H9 (cell line): ENCODE data around the gene RNF113B. TPM values are rescaled to one million over a fixed set of nuclear protein-coding genes. Genes with fewer than 3 reads are reported as not detected.
A peak's percentile ranks its signal among the peaks of the same experiment; 100 is the strongest.

Experiments
- DNase-seq: peaks from one replicate; pipeline ENCODE4 v3.0.0-alpha.2; 2017
- H2AFZ ChIP-seq: one replicate; pipeline ENCODE4 v1.6.1; 2013; ENCODE audit warnings: mild to moderate bottlenecking, low read length, control low read depth, moderate library complexity
- H2AK5ac ChIP-seq: 2 replicates; pipeline ENCODE4 v1.6.1; 2013; ENCODE audit warnings: low read length, control low read depth, mixed read lengths; ENCODE audit not compliant: insufficient read length
- H2BK120ac ChIP-seq: one replicate; pipeline ENCODE4 v1.6.1; 2013; ENCODE audit warnings: low read depth, mild to moderate bottlenecking, low read length, control low read depth, inconsistent platforms; ENCODE audit not compliant: poor library complexity, severe bottlenecking
- H2BK12ac ChIP-seq: 2 replicates; pipeline ENCODE4 v1.6.1; 2013; ENCODE audit warnings: low read length, control low read depth, mixed read lengths, low read depth; ENCODE audit not compliant: insufficient read length
- H2BK15ac ChIP-seq: 2 replicates; pipeline ENCODE4 v1.6.1; 2013; ENCODE audit warnings: low read depth, low read length, control low read depth
- H2BK20ac ChIP-seq: one replicate; pipeline ENCODE4 v1.6.1; 2013; ENCODE audit warnings: low read depth, mild to moderate bottlenecking, low read length, control low read depth, inconsistent platforms; ENCODE audit not compliant: poor library complexity, severe bottlenecking
- H2BK5ac ChIP-seq: 2 replicates; pipeline ENCODE4 v1.6.1; 2013; ENCODE audit warnings: low read length, control low read depth, mixed read lengths; ENCODE audit not compliant: insufficient read length
- H3K14ac ChIP-seq: 2 replicates; pipeline ENCODE4 v1.6.1; 2013; ENCODE audit warnings: low read length, control low read depth; ENCODE audit not compliant: insufficient read depth
- H3K18ac ChIP-seq: 2 replicates; pipeline ENCODE4 v1.6.1; 2013; ENCODE audit warnings: low read depth, mild to moderate bottlenecking, mixed read lengths, low read length, control low read depth; ENCODE audit not compliant: insufficient read length
- H3K23ac ChIP-seq: 2 replicates; pipeline ENCODE4 v1.6.1; 2013; ENCODE audit warnings: low read length, control low read depth, mixed read lengths, low read depth; ENCODE audit not compliant: insufficient read length
- H3K23me2 ChIP-seq: 2 replicates; pipeline ENCODE4 v1.6.1; 2013; ENCODE audit warnings: low read depth, mild to moderate bottlenecking, mixed read lengths, low read length, control low read depth; ENCODE audit not compliant: insufficient read length, poor library complexity, severe bottlenecking
- H3K27ac ChIP-seq: 2 replicates; pipeline ENCODE4 v1.5.1; 2013; ENCODE audit warnings: low read length, control low read depth, mixed read lengths, low read depth; ENCODE audit not compliant: insufficient read length
- H3K27me3 ChIP-seq: 2 replicates; pipeline ENCODE4 v1.6.1; 2013; ENCODE audit warnings: low read length, control low read depth, inconsistent platforms; ENCODE audit not compliant: insufficient read depth
- H3K4ac ChIP-seq: 2 replicates; pipeline ENCODE4 v1.6.1; 2013; ENCODE audit warnings: low read depth, mild to moderate bottlenecking, control low read depth, inconsistent platforms, low read length, moderate library complexity
- H3K4me1 ChIP-seq: 2 replicates; pipeline ENCODE4 v1.6.1; 2013; ENCODE audit warnings: low read length, control low read depth, inconsistent platforms; ENCODE audit not compliant: insufficient read depth
- H3K4me2 ChIP-seq: 2 replicates; pipeline ENCODE4 v1.6.1; 2013; ENCODE audit warnings: low read length, control low read depth, mixed read lengths; ENCODE audit not compliant: insufficient read length, insufficient read depth
- H3K56ac ChIP-seq: 2 replicates; pipeline ENCODE4 v1.6.1; 2013; ENCODE audit warnings: low read depth, mild to moderate bottlenecking, mixed read lengths, low read length, control low read depth; ENCODE audit not compliant: insufficient read length
- H3K79me1 ChIP-seq: 2 replicates; pipeline ENCODE4 v1.6.1; 2013; ENCODE audit warnings: low read depth, mild to moderate bottlenecking, moderate library complexity, low read length, control low read depth, inconsistent platforms; ENCODE audit not compliant: insufficient read depth, poor library complexity, severe bottlenecking
- H3K79me2 ChIP-seq: 2 replicates; pipeline ENCODE4 v1.6.1; 2013; ENCODE audit warnings: low read length, control low read depth, inconsistent platforms; ENCODE audit not compliant: insufficient read depth
- H3K9ac ChIP-seq: 2 replicates; pipeline ENCODE4 v1.6.1; 2013; ENCODE audit warnings: low read length, control low read depth, mixed read lengths; ENCODE audit not compliant: insufficient read length; ENCODE audit errors: extremely low read depth
- H3K9me3 ChIP-seq: one replicate; pipeline ENCODE4 v1.6.1; 2013; ENCODE audit warnings: low read depth, low read length, inconsistent platforms; ENCODE audit not compliant: control insufficient read depth
- H3T11ph ChIP-seq: one replicate; pipeline ENCODE4 v1.6.1; 2013; ENCODE audit warnings: mild to moderate bottlenecking, low read length, control low read depth, inconsistent platforms
- H4K20me1 ChIP-seq: one replicate; pipeline ENCODE4 v1.6.1; 2013; ENCODE audit not compliant: control insufficient read depth, insufficient read length, insufficient read depth
- H4K5ac ChIP-seq: 2 replicates; pipeline ENCODE4 v1.6.1; 2013; ENCODE audit warnings: low read depth, mild to moderate bottlenecking, mixed read lengths, low read length, control low read depth; ENCODE audit not compliant: insufficient read length
- H4K8ac ChIP-seq: replicated peaks from 2 replicates; pipeline ENCODE4 v1.6.1; 2013; ENCODE audit warnings: low read length, control low read depth, mixed read lengths, low read depth; ENCODE audit not compliant: insufficient read length
- H4K91ac ChIP-seq: 2 replicates; pipeline ENCODE4 v1.6.1; 2013; ENCODE audit warnings: low read depth, mild to moderate bottlenecking, moderate library complexity, mixed read lengths, low read length, control low read depth; ENCODE audit not compliant: insufficient read length
- H3K27ac Mint-ChIP-seq, 3 experiments: 2 replicates in 2 of 3; 3 replicates in 1 of 3; pipeline ENCODE4 v1.8.0; 2020 to 2021; ENCODE audit warnings: mixed read lengths in 3 of 3, mild to moderate bottlenecking in 1 of 3, moderate library complexity in 1 of 3
- H3K27me3 Mint-ChIP-seq: 2 replicates; pipeline ENCODE4 v1.8.0; 2021; ENCODE audit warnings: low read depth, mild to moderate bottlenecking, moderate library complexity, mixed read lengths
- H3K36me3 Mint-ChIP-seq, 3 experiments: 2 replicates in 2 of 3; 3 replicates in 1 of 3; pipeline ENCODE4 v1.8.0; 2020 to 2021; ENCODE audit warnings: low read depth in 3 of 3, mixed read lengths in 3 of 3; ENCODE audit not compliant: insufficient read depth in 1 of 3
- H3K4me1 Mint-ChIP-seq, 2 experiments: 2 replicates each; pipeline ENCODE4 v1.8.0; 2020; ENCODE audit warnings: mixed read lengths in 2 of 2
- H3K4me3 Mint-ChIP-seq, 2 experiments: 2 replicates in 1 of 2; 3 replicates in 1 of 2; pipeline ENCODE4 v1.8.0; 2020 to 2021; ENCODE audit warnings: mild to moderate bottlenecking in 2 of 2, mixed read lengths in 2 of 2, moderate library complexity in 1 of 2
- H3K9me3 Mint-ChIP-seq, 2 experiments: 2 replicates in 1 of 2; 3 replicates in 1 of 2; pipeline ENCODE4 v1.8.0; 2020; ENCODE audit warnings: mild to moderate bottlenecking in 2 of 2, mixed read lengths in 2 of 2, moderate library complexity in 1 of 2
- WGBS: extraction: QIAGEN DNeasy Blood & Tissue Kit; methylation state at CpG from one replicate; pipeline ENCODE4 v1.1.7; 2013; ENCODE audit warnings: missing lambda C conversion rate, low lambda C conversion rate, mixed read lengths; ENCODE audit not compliant: insufficient read length; ENCODE audit errors: extremely low coverage; 5-methylcytosine and 5-hydroxymethylcytosine counted together
- total RNA-seq: library from RNA; stranded (reverse); gene quantifications from 2 replicates; pipeline ENCODE4 v1.2.1, GENCODE V29; 2021
- TF ChIP-seq, protein P1 (sequence below): fragments of 200-600 bp; sonication (generic); conservative IDR thresholded peaks from 3 replicates; pipeline ENCODE4 v1.8.0; 2021; ENCODE audit warnings: antibody characterized with exemption, mild to moderate bottlenecking

Gene RNF113B
- total RNA-seq, 1 experiment from 2014 or later, result not detected

DNA sequence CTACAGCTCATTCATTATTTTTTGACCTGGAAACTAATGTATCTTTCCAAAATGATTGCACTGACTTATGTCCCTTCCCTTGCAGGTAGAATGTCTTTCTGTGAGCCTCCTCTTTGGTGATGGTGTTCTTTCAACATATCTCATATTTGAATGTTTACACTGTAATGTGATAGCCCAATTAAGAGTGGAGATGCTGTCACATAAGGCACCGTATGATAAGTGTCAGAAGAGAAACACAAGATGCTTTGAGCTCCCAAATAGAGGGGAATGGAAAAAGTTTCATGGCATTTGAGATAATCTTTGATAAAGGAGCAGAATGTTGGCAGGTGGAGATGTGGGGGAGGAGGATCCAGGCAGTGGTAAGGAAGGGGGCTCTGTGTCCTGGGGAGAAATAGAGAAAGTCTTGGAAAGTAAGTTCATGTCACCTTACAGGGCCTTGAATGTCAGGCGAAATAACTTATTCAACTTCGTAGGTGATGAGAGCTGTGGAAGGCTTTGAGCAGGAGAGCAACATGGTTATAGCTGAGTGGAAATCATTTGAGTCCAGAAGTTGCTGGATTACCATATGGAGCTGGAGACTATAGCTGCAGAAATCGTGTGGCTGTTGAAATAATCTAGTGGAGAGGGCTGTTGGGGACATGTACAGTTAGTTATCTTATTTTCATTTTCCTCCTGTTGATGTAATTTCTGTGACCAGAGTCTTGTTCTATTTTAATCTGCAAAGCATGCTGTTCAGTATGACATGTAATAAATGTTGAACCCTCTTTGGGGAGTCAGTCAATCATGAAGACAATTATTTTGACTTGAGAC is 10.3 kb upstream of the RNF113B start:
- no peak overlapping the region for H3K4ac ChIP-seq
- no peak overlapping the region for H3K4me2 ChIP-seq
- no peak overlapping the region for H3K18ac ChIP-seq
- Mint-ChIP-seq H3K27me3 (no peaks in the 10 kb centered on the region), H3K36me3 (peaks cover 0 to 5% (median 1%) of the 10 kb centered on the region in 3 experiments; a peak in 2 of 7 replicates), H3K27ac (peak overlapping the region in 1 of 3 experiments; percentile 3; a peak in 2 of 7 replicates), H3K4me1 (peaks cover 23 to 36% of the 10 kb centered on the region in 2 experiments), H3K9me3 (no peaks in the 10 kb centered on the region), H3K4me3 (no peak overlapping the region)
- peaks cover 8% of the 10 kb centered on the region for H3K79me1 ChIP-seq
- no peak overlapping the region for H3K23ac ChIP-seq
- H2BK5ac ChIP-seq, result no peak overlapping the region
- TF ChIP-seq, protein P1, sequence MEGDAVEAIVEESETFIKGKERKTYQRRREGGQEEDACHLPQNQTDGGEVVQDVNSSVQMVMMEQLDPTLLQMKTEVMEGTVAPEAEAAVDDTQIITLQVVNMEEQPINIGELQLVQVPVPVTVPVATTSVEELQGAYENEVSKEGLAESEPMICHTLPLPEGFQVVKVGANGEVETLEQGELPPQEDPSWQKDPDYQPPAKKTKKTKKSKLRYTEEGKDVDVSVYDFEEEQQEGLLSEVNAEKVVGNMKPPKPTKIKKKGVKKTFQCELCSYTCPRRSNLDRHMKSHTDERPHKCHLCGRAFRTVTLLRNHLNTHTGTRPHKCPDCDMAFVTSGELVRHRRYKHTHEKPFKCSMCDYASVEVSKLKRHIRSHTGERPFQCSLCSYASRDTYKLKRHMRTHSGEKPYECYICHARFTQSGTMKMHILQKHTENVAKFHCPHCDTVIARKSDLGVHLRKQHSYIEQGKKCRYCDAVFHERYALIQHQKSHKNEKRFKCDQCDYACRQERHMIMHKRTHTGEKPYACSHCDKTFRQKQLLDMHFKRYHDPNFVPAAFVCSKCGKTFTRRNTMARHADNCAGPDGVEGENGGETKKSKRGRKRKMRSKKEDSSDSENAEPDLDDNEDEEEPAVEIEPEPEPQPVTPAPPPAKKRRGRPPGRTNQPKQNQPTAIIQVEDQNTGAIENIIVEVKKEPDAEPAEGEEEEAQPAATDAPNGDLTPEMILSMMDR, result no peak
- peaks cover 3% of the 10 kb centered on the region for H3K23me2 ChIP-seq
- H2BK120ac ChIP-seq, result no peak overlapping the region
- H3K9me3 ChIP-seq, result no peaks in the 10 kb centered on the region
- WGBS, result no CpG with 5 or more reads among the region's 4 CpGs
- no peaks in the 10 kb centered on the region; the same call in 1 of the 2 replicates for H3K4me1 ChIP-seq
- DNase-seq, result no peak
- no peak overlapping the region for H3K56ac ChIP-seq
- no peak overlapping the region for H2BK15ac ChIP-seq
- H3K9ac ChIP-seq, result no peak overlapping the region
- no peak overlapping the region for H3K27ac ChIP-seq
- no peak overlapping the region for H4K5ac ChIP-seq
- no peaks in the 10 kb centered on the region for H4K20me1 ChIP-seq
- H2AK5ac ChIP-seq, result no peak overlapping the region
- H2AFZ ChIP-seq, result no peak overlapping the region
- H3K27me3 ChIP-seq, result no peaks in the 10 kb centered on the region
- H2BK12ac ChIP-seq, result no peak overlapping the region
- H3K79me2 ChIP-seq, result peaks cover 2% of the 10 kb centered on the region; the same call in 1 of the 2 replicates
- H4K91ac ChIP-seq, result no peak overlapping the region
- no peak overlapping the region for H3T11ph ChIP-seq
- no peak overlapping the region for H4K8ac ChIP-seq
- H3K14ac ChIP-seq, result no peak overlapping the region
- no peak overlapping the region for H2BK20ac ChIP-seq
